ENCODE measurements around the gene KRTAP5-4.
"Not testable (repeated sequence)": the region's sequence is repeated elsewhere in the genome, so short reads cannot be mapped to it uniquely, and the experiment has no call there.

Gene KRTAP5-4

GRCh38 chr11:1597331-1597993 is 24.5 kb downstream of the KRTAP5-4 start:
- DNase-seq (ENCODE audit: low read depth) = no peak
- no peak overlapping the region for H3K4me3 ChIP-seq (ENCODE audit: control insufficient read depth, low read depth, low read length)

GRCh38 chr11:1596576-1597121 is 25.3 kb downstream of the KRTAP5-4 start:
- not testable (repeated sequence) for DNase-seq (ENCODE audit: low read depth); H3K4me3 ChIP-seq (ENCODE audit: control insufficient read depth, low read depth, low read length)

More at GRCh38 chr11:1597331-1597993, 24.5 kb downstream of the KRTAP5-4 start:
- TF ChIP-seq CTCF (IDR thresholded peaks at IDR 0.05; ENCODE audit: control insufficient read depth, insufficient read depth, low read depth, low read length, missing control alignments) = no peak

DNA sequence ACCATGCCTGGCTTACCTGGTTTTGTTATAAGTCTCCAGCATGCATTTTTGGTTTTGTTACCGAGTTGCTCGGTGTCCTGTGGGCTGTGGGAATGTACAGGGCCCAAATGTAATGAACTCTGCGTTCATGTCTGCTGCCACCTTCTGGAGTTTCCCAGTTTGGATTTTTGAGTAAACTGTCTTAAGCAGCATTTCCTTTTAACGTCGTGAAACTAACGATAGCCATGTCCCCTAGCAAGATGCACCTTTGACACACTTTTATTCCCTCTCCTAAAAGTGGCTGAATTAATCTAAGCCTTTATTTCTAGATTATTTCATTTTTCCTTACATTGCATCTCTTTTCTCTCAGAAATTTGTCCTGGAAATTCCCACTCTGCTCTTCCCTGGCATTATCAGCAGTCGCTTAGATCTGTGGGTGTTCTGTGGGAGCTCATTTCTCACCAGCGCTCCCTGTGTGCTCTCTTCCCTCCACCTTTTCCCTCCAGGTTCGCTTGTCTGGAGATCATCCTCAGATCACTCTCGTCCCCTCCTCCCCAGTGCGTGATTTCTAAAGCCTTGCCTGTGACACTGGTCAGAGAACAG is 25.9 kb downstream of the KRTAP5-4 start:
- DNase-seq (ENCODE audit: low read depth); H3K4me3 ChIP-seq (ENCODE audit: control insufficient read depth, low read depth, low read length): not testable (repeated sequence)

- no peak for TF ChIP-seq CTCF (IDR thresholded peaks at IDR 0.05; ENCODE audit: control insufficient read depth, insufficient read depth, low read depth, low read length, missing control alignments)
- no peak for DNase-seq (ENCODE audit: low read depth)
- H3K4me3 ChIP-seq (ENCODE audit: control insufficient read depth, low read depth, low read length) = no peak overlapping the region
These were observed 29.3 kb downstream of the KRTAP5-4 start for GRCh38 chr11:1592628-1593027.

GRCh38 chr11:1589996-1590395 is 31.9 kb downstream of the KRTAP5-4 start:
- no peak for DNase-seq (ENCODE audit: low read depth)
- no peak for TF ChIP-seq CTCF (IDR thresholded peaks at IDR 0.05; ENCODE audit: control insufficient read depth, insufficient read depth, low read depth, low read length, missing control alignments)
- H3K4me3 ChIP-seq (ENCODE audit: control insufficient read depth, low read depth, low read length) = no peak overlapping the region

GRCh38 chr11:1589191-1589963 is 32.6 kb downstream of the KRTAP5-4 start:
- H3K4me3 ChIP-seq (ENCODE audit: control insufficient read depth, low read depth, low read length); DNase-seq (ENCODE audit: low read depth): not testable (repeated sequence)

DNA sequence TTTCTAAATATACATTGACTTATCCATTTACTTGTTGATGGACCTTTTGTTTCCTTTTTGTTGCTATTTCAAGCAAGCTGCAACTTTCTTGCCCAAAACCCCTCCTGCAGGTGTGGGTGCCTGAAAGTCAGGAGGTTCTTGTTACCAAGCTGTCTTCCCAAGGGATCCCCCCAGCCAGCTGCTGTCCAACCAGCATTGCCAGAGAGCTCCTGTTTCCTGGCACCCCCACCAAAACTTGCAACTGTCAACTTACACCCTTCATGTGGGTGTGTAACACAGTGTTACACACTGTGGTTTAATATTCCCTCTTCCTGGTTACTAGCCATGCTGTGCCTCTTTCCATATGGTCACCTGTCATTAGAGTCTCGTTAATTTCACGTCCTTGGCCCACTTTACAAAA is 35.2 kb downstream of the KRTAP5-4 start:
- no peak for DNase-seq (ENCODE audit: low read depth)
- H3K4me3 ChIP-seq (ENCODE audit: control insufficient read depth, low read depth, low read length) = no peak overlapping the region
- no peak for TF ChIP-seq CTCF (IDR thresholded peaks at IDR 0.05; ENCODE audit: control insufficient read depth, insufficient read depth, low read depth, low read length, missing control alignments)

DNA sequence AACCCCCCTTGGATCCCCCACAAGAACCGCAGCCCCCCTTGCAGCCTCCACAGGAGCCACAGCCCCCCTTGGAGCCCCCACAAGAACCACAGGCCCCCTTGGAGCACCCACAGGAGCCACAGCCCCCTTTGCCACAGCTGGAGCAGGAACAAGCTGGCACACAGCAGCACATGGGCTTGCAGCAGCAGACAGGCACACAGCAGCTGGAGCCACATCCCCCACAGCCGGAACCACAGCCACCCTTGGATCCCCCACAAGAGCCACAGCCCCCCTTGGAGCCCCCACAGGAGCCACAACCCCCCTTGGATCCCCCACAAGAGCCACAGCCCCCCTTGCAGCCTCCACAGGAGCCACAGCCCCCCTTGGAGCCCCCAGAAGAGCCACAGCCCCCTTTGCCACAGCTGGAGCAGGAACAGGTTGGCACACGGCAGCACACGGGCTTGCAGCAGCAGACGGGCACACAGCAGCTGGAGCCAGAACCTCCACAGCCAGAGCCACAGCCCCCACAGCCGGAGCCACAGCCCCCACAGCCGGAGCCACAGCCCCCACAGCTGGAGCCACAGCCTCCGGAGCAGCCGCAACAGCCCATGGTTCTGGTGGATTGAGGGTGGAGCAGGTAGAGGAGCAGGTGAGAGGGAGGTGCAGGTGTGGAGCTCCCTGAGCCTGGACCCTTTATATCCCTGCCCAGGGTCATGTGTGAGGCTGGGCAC is 37.1 kb downstream of the KRTAP5-4 start, which contains the start of gene KRTAP5-1:
TSS of gene KRTAP5-1 (minus strand) at position 623 of the 710 bp plus-strand sequence. CDS start at position 589, 34 bp downstream.
- not testable (repeated sequence) for H3K4me3 ChIP-seq (ENCODE audit: control insufficient read depth, low read depth, low read length); DNase-seq (ENCODE audit: low read depth)

GRCh38 chr11:1582909-1583308 is 39.0 kb downstream of the KRTAP5-4 start:
- not testable (repeated sequence) for DNase-seq (ENCODE audit: low read depth); H3K4me3 ChIP-seq (ENCODE audit: control insufficient read depth, low read depth, low read length)

Data from AG09309 (cell line).